ENCODE data around the gene THAP7.

The THAP7 gene

DNA sequence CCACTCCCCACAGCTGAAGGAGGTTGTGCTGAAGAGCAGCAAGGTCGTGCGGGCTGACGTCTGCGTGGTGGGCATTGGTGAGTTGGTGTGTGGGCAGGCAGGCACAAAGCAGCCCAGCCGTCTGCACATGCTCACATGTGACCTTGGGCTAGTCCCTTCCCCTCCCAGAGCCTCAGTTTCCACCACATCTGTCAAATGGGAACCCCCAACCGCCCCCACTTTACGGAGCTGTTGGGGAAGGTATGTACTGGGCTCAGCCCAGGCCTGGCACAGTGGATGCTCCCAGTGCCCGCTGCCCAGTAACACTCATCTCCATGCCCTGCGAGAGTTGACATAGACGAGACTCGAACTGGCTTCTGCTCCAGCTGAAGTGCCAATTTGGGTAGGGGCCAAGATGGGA lies 24.9 kb downstream of the THAP7 start:
- DNase-seq, result no peak

DNA sequence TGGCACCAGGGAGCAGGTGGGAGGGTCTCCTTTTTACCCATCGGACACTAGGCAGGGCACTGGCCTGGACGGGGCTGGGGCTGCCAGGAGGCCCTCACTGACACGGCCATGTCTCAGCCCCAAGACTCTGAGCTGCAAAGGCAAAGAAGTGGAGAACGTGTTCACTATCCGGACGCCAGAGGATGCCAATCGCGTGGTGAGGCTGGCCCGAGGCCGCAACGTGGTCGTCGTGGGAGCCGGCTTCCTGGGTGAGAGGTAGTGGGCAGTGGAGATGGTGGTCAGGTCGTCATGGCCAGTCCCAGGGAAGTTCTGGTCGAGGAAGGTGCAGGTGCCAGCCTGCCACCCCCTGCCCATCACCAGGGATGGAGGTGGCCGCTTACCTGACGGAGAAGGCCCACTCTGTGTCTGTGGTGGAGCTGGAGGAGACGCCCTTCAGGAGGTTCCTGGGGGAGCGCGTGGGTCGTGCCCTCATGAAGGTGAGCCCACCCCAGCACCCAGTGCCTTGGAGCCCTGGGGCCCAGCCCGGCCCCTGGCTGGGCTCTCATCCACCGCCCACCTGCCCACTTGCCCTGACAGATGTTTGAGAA lies 25.5 kb downstream of the THAP7 start:
- DNase-seq, result no peak

DNA sequence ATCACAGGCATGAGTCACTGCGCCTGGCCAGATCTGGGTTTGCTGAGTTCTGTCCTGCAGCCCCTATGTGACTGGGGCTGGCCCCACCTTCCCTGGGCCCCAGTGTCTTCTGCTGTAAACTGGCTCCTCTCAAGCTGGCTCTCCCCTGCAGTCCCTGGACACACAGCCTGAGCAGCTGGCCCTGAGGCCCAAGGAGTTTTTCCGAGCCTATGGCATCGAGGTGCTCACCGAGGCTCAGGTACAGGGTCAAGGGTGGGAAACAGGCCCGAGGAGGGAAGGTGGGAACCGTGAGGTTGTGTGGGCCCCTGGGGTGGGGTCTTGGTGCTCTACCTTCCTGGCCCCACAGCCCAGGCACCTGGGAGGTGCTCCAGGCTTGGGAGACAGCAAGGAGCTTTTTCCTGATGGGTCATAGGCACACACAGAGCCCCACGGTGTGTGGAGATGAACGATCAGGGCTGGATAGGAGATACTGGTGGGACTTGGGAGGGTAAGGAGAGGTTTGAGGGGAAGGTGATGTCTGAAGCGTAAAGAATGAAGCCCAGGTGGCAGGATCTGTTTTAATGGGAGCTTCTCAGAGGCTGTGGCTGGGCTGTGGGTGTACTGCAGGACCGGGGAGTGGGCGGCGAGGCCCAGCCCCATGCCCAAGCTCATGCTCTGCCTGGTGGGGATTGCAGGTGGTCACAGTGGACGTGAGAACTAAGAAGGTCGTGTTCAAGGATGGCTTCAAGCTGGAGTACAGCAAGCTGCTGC lies 26.2 kb downstream of the THAP7 start:
- DNase-seq, result no peak

DNA sequence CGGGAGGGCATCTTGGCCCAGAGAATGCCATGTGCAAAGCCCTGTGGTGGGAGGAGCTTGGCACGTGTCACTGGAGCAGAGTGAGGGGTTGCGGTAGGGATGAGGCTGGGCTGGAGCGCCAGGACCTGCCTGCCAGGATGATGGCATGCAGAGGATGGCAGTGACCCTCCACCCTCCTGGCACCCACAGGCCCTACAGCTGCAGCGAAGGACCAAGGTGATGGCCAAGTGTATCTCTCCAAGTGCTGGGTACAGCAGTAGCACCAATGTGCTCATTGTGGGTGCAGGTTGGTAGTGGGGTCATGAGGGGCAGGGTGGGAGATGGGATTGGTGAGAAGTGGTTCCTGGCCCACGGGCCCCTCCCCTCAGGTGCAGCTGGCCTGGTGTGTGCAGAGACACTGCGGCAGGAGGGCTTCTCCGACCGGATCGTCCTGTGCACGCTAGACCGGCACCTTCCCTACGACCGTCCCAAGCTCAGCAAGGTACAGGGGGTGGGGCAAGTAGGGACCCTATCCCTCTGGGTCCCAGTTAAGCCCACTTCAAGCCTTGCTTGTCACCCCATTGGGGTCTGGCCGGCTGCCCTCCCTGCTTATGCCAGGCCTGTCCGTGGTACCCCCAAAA lies 27.5 kb downstream of the THAP7 start:
- no peak for DNase-seq

DNA sequence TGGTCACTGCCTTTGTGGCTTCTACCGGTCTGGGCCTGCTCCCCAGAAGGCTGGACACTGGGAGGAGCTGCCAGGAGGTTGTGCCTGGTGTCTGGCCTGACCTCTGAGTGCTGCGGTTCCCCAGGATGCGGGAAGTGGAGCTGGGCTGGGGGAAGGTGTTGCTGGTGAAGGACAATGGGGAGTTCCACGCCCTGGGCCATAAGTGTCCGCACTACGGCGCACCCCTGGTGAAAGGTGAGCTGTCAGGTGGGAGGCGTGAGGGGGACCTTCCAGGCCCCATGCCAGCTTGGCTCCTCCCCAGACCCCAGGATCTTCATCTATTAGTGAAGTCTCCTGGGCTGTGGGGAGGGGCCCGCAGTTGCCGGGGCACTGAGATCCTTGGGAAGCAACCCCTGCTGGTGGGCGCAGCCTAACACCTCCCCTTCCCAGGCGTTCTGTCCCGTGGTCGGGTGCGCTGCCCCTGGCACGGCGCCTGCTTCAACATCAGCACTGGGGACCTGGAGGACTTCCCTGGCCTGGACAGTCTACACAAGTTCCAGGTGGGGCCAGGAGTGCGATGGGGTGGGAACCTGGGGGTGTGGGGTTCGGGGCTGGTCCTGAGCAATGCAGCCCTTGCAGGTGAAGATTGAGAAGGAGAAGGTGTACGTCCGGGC lies 28.2 kb downstream of the THAP7 start:
- no peak for DNase-seq

DNA sequence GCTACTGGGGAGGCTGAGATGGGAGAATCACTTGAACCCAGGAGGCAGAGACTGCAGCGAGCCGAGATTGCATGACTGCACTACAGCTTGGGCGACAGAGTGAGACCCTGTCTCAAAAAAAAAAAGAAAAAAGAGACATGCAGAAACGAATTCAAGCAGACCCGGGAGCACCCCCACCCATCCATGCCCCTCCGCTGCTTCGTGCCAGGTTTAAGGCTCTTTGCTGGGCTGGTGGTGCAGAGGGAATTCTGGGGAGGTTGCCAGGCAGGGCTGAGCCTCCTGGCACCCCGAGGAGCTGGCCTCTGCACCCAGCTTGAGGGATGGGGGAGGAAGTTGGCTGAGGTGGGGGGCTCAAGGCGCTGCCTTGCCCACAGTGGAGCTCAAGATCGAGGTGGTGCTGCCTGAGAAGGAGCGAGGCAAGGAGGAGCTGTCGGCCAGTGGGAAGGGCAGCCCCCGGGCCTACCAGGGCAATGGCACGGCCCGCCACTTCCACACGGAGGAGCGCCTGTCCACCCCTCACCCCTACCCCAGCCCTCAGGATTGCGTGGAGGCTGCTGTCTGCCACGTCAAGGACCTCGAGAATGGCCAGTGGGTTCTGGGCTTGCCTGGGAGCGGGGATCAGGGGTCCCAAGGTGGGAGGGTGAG lies 28.9 kb downstream of the THAP7 start:
- no peak for DNase-seq

DNA sequence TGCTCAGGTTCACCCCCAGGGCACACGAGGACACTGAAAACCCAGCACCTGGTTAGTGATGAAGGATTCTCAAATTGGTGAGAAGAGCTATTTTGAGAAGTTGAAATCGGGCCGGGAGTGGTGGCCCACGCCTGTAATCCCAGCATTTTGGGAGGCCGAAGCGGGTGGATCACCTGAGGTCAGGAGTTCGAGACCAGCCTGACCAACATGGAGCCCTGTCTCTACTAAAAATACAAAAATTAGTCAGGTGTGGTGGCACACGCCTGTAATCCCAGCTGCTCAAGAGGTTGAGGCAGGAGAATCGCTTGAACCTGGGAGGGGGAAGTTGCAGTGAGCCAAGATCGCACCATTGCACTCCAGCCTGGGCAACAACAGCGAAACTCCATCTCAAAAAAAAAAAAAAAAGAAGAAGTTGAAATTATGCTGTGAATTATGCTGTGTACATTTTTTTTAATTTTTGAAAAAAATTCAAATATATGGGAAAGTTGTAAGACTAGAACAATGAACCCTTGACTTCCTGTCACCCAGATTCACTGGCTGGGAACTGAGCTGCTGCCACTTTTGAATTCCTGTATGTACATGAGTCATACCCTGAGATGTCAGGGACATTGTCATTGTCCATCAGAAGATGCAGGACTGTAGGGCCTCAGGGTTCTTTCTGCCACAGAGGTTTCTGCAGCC lies 29.8 kb downstream of the THAP7 start:
- DNase-seq, result peak; percentile 72 to 91 (median 84)

DNA sequence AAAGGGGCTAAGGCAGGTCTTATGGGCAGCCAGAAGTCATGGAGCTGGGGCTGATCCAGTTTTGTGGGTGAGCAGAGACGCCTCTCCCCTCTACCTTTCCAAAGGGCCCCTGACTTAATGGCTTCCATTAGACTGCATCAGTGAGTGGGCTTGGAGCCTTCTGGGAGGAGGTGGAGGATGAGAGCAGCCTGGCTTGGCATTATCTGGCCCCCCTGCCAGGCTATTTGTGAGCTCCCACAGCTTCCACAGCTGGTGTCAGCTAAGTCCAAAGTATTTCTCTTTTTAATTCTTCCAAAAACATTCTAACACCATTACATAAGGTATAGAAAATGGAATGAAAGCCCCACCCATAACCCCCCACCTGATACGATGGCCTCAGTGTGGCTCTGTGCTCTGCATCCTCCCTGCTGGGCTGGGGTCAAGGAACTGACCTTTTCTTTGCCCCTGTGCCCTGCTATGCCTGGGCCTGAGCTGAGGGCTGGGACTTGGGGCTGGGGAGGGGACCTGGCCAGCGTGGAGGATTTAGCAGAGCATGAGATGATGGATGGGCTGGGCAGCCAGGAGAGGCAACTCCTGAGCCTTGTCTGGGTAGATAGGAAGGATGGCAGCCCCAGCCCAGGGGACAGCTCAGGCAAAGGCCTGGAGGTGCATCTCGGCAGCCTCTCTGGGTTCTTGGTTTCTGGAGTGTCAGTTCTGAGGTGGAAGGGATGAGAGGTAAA lies 30.8 kb downstream of the THAP7 start:
- DNase-seq, result no peak

DNA sequence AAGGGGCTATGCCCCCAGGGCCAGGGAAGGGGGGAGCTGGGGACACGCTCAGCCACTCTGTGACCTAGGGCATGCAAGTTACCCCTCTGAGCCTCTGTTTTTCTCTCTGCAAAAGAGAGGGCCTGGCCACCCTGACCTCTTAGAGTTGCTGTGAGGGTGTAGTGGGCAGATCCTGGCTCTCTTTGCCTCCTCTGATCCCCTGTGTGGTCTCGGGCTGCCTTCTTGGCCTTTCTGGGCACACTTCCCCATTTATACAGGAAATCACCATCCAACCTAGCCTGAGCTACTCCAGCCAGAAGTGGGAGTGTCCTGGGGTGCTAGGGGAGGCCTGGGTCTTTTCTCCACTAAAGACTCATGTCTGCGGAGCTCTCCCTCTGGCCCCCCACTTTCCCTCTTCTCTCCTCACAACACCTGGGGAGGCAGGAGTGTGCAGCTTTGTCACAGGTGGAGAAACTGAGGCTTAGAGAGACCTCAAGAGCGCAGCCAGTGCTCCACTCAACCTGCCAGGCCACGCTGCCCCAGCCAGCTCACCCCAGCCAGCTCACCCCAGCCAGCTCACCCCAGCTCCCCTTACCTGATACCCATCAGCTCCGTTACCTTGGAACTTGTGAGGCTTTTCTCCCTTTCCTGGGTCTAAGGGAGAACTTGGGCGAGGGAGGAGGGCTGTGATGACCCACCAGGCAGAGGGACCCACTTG lies 33.5 kb downstream of the THAP7 start:
- peak; percentile 58 to 64 (median 60) for DNase-seq

DNA sequence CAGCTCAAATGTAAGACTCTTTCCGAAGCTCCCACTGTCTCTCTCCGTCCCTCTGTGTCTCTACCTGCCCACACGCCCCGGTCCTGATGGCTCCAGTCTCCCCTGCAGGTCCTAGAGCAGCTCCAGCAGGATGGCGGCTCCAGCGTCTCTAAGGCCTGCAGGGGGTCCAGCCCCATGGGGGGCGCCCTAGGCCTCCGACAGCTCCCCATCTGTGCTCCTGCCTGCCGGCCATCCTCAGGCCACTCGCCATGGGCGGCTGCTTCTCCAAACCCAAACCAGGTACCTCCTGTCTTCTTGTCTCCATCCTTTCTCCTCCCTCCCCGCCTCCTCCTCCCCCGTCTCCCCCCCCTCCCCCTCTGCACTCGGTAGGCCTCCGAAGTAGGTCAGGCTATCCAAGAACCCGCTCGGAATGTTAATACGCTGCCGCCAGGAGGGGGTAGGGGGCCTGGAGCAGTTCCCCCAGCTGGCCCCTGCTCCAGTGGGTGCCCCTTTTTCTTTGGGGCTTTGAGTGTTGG lies 34.2 kb downstream of the THAP7 start:
- DNase-seq, result no peak

DNA sequence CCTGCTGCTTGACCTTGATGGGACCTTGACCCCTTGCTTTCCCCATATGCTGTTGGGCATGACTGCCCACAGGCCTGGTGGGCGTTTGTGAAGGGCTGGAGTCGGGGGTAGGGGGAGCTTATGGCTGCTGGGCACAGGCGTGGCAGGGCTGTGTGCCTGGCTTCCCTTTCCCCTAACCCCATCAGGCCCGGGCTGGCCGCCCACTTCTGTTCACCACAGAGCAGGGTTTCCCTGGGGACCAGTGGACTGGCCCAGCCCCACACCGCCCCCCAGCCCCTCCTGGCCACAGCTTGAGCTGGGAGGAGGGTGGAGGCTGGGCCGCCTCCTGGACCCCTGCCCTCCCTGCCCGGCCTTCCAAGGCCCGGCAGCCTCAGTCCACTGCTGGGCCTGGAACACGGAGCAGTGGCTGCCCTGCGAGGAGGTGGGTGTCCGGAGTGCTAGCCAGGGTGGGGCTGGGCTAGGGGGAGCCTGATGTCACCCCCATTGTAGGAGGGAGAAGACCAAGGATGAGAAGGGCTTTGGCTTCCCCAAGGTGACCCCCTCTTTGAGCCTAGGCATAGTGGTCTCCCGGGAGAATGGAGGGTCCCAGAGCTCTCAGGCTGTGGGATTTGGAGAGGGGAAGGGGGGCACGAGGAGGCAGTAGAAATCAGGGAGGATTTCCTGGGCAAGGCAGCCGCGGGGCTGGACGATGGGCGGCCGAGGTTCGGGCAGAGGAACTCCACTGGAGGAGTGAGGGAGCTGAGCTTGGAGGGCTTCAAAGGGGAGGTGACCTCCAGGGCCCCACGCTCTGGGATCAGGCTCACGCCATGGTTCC lies 34.8 kb downstream of the THAP7 start, which contains the start of gene AIFM3:
AIFM3 (plus strand) TSS at position 373 of the 814 bp plus-strand sequence. CDS start 690 bp downstream, outside the sequence.
- peak in 1 of 3 donors; percentile 21 for DNase-seq

DNA sequence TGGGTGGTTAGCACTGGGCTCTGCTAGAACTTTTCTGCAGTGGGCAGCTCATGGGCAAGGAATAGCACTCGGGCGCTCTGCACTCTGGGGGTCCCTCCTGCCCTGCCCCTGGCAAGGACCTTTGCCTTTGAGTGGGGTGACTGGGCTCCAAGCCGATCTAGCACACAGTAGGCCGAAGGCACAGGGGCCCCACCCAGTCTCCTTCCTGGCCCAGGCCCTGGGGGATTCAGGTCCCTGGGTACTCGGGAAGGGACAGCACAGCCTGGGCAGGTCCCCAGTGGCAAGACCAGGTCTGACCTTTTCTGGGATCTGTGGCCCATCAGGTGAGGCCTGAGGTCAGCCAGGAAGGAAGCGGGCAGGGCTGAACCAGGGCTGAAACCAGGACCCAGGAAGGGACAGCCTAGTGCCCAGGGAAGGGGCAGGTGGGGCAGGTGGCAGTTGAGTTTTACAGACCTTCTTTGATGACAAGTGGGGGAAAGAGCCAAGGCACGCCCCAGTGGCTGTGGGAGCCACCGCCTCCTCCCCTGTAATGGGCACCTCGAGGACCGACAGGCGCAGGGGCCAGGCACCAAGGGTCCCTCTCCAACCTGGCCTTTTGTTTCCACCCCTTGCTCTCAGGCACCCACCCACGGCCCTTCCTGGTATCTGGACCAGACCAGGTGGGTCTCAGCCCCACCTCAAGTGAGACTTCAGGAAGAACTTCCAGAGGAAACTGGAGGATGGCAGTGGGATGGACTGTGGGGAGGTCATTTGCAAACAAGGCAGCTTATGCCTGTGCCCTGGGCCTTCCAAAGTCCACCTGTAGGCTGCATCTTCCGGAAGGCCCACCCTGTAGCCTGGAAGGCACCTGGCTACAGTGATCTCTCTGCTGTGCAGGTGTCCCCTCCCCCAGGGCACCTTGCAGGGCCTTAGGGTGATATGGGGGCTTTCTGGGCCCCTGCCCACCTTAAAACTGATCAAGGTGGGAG lies 35.7 kb downstream of the THAP7 start:
- no peak for DNase-seq

DNA sequence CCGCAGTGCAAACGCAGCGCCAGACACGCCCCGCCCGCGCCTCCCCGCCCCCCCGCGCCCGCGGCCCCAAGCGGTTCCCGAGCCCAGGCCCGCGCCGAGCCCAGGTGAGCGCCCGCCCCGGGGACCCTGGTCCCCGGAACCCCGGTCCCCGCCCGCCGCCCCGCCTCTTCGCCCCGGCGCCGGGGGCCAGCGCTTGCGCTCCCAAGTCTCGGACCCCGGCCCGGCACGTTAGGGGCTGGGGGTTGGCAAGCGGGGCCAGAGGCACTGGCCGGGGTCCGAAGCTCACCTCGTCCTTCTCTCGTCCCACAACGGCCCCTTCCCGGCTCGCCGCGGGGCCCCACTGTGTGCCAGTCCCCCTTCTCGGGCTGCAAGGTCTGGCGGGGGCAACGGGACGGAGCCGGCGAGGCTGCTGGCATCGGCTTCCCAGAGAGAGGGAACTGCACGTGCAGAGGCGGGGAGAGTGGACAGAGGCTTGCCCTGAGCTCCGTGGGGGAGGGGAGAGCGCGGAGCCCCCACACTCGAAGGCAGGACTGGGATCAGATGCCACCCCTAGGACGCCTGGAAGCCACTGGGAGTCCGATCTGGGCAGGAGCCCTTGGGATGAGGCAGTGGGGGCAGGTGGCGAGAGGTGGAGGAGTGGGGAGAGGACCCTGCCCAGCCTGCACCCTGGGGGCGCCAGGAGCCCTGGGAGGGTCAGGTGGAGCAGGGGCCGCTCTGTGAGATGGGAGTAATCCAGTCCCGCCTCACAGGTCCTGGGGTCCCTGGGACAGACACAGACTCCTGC lies 36.6 kb downstream of the THAP7 start:
- DNase-seq, result no peak

DNA sequence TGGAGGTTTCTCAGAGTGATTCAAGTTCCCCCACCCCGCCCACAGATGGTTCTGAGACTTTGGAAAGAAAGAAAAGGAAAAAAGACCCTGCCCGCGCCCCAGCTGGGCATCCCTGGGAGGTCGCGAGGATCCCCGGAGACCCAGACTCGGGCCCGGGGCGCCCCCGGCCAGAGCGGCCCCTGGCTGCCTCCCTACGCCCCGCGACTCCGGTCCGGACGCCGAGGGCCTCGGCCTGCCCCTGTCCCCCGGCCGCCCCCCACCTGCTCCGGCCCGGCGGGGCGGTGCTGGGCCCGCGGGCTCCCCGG lies 37.2 kb downstream of the THAP7 start:
- peak in 2 of 3 donors; percentile 17 to 40 for DNase-seq

DNA sequence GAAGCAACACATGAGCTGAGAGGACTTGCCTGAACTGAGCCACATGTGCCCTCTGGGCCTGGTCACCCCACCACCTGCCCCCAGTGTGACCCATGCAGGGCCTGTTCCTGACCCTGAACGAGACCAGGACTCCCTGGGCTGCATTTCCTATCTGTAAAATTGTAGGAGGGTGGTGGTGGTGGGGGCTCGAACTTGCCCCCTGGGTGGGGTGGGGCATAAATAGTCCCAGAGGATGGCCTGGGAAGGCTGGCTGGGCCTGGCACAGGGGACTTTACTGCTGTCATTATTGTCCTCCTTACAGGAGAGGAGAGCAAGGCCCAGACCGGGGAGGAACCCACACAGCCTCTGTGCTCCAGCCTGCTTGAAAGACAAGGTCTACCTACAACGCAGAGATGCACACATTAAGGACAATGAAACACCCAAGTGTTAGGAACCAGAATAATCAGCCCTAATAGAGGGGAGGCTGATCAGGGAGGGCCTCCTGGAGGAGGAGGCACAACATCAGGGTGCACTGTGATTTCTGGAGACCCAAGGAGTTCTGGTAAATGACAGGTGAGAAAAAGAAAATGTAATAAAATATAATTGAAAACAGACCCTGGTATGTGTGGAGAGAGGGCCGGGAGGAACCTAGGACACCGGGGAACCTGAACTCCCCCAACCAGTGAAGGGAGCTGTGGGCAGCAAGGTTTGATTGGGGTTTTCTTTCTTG lies 37.7 kb downstream of the THAP7 start:
- no peak for DNase-seq

DNA sequence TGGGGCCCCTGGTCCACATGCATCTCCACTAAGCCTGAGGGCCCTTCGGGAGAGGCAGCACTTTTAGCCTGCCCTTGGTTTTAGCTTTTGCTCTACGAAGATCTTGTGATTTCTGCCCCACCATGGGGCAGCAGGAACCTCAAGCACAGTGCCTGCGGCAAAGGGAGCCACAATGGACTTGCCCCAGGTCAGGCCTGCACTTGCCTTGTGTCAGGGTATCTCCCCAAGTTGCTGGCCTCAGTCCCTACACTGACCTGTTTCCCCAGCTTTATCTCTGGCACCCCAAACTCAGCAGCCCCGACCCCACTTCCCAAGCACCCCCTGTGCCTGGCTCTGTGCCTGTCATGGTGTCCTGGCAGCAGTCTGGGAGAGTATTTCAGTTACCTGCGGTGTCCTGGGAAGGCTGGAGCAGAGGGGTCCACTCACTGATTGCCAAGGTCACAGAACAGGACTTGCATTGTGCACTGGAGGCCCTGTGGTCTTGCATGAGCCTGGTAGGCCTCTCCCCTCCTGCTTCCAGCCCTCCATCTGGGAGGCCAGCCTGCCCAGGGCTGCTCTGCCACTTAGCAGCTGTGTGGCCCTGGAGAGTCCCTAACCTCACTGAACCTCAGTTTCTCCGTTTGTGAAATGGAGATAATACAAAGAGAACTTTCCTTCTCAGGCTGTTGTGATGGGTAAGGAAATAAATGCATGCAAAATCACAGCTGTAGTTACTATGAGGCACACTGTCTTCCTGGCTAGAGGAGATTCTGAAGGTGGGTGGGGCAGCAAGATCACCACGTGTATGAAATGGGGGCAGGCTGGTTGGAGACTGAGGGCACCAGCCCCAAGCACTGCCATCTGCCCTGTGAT lies 38.5 kb downstream of the THAP7 start:
- DNase-seq, result no peak
